ENCODE results near the gene S100G.

S100G gene

DNA sequence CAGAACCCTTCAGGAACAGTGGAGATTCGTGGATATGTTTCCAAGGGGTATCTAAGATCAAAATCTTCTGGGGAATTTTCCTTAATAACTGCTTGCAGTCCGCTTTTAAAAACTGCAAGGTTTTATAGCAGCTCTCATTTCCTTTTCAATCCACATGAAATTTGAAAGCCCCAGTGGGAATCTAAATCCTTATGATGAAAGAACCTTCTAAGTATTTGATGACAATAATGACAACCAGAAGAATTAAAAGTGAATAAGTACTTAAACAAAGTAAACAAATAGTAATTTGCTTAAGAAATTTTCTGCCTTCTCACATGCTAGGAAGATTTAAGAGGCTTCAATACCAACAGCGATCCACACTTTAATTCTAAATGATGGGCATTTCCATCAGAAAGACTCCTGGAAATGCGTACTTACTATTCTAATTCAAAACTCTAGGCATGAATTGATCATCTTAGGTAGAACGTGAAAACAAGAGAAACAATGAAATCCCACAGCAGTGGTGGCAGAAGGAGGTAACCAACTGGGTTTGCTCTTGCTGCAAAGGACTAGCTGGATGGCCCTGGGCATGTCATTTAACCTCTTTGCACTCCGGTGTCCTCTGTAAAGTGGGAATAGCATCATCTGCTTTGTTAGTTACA, 37.6 kb upstream of the S100G start:
- Histone ChIP-seq H3K27me3 (ENCODE audit: insufficient read depth, low read length, poor library complexity) (no peaks in the 10 kb centered on the region), H3K36me3 (ENCODE audit: insufficient read depth, low read length) (peaks cover 18% of the 10 kb centered on the region; the same call in 1 of the 2 replicates), H3K4me3 (ENCODE audit: low read depth in 1 of 2, low read length in 2 of 2) (no peak overlapping the region), H4K20me1 (ENCODE audit: insufficient read depth, low read length) (no peaks in the 10 kb centered on the region), H3K9me3 (ENCODE audit: insufficient read depth, low read length, severe bottlenecking) (no peaks in the 10 kb centered on the region), H3K4me1 (ENCODE audit: insufficient read depth, low read length) (no peaks in the 10 kb centered on the region), H2AFZ (ENCODE audit: low read depth, low read length) (no peak overlapping the region), H3K27ac (ENCODE audit: low read length) (no peak overlapping the region), H3K9ac (ENCODE audit: low read depth, low read length) (no peak overlapping the region), H3K4me2 (ENCODE audit: insufficient read depth, low read length) (no peak overlapping the region), H3K79me2 (ENCODE audit: insufficient read depth, low read length) (no peaks in the 10 kb centered on the region)
- ATAC-seq (ENCODE audit: insufficient read depth, low read depth) (no peak), DNase-seq (no peak)
- TF ChIP-seq EZH2 (IDR thresholded peaks at IDR 0.05; ENCODE audit: borderline replicate concordance, low read depth, low read length, severe bottlenecking): no peak
- TF ChIP-seq, protein P1, sequence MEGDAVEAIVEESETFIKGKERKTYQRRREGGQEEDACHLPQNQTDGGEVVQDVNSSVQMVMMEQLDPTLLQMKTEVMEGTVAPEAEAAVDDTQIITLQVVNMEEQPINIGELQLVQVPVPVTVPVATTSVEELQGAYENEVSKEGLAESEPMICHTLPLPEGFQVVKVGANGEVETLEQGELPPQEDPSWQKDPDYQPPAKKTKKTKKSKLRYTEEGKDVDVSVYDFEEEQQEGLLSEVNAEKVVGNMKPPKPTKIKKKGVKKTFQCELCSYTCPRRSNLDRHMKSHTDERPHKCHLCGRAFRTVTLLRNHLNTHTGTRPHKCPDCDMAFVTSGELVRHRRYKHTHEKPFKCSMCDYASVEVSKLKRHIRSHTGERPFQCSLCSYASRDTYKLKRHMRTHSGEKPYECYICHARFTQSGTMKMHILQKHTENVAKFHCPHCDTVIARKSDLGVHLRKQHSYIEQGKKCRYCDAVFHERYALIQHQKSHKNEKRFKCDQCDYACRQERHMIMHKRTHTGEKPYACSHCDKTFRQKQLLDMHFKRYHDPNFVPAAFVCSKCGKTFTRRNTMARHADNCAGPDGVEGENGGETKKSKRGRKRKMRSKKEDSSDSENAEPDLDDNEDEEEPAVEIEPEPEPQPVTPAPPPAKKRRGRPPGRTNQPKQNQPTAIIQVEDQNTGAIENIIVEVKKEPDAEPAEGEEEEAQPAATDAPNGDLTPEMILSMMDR (IDR thresholded peaks at IDR 0.05; ENCODE audit: borderline replicate concordance, extremely low read depth, low read length, poor library complexity, severe bottlenecking): no peak

DNA sequence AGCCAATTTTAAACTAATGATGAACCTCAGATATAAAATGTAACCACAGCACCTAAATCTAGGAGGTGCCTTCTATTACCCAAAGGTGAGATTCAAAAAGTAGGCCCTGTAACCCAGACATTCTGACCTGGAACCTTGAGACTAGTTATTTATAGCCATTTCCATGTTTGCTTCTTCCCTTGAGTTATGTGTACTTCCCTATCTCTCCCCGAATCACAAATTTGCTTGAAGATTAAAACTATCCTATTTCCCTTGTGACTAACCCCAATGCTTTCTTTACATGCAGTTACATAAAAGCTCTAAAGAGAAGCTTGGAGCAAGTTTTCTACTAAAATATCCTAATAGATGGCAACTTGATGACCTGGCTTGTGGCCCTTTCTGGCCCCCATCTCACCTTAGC, 32.6 kb upstream of the S100G start:
- H3K36me3 ChIP-seq (ENCODE audit: insufficient read depth, low read length): peaks cover 22% of the 10 kb centered on the region
- H3K27me3 ChIP-seq (ENCODE audit: insufficient read depth, low read length, poor library complexity): no peaks in the 10 kb centered on the region
- H2AFZ ChIP-seq (ENCODE audit: low read depth, low read length): no peak overlapping the region
- DNase-seq (no peak), ATAC-seq (ENCODE audit: insufficient read depth, low read depth) (no peak)
- H3K4me2 ChIP-seq (ENCODE audit: insufficient read depth, low read length): no peak overlapping the region
- H3K9ac ChIP-seq (ENCODE audit: low read depth, low read length): no peak overlapping the region
- H3K4me3 ChIP-seq (ENCODE audit: low read depth in 1 of 2, low read length in 2 of 2): no peak overlapping the region
- no peaks in the 10 kb centered on the region for H3K4me1 ChIP-seq (ENCODE audit: insufficient read depth, low read length)
- no peak overlapping the region for H3K27ac ChIP-seq (ENCODE audit: low read length)
- TF ChIP-seq EZH2 (IDR thresholded peaks at IDR 0.05; ENCODE audit: borderline replicate concordance, low read depth, low read length, severe bottlenecking): no peak
- TF ChIP-seq, protein P1 (IDR thresholded peaks at IDR 0.05; ENCODE audit: borderline replicate concordance, extremely low read depth, low read length, poor library complexity, severe bottlenecking): no peak
- H4K20me1 ChIP-seq (ENCODE audit: insufficient read depth, low read length): no peaks in the 10 kb centered on the region
- H3K9me3 ChIP-seq (ENCODE audit: insufficient read depth, low read length, severe bottlenecking): no peaks in the 10 kb centered on the region
- no peaks in the 10 kb centered on the region for H3K79me2 ChIP-seq (ENCODE audit: insufficient read depth, low read length)

DNA sequence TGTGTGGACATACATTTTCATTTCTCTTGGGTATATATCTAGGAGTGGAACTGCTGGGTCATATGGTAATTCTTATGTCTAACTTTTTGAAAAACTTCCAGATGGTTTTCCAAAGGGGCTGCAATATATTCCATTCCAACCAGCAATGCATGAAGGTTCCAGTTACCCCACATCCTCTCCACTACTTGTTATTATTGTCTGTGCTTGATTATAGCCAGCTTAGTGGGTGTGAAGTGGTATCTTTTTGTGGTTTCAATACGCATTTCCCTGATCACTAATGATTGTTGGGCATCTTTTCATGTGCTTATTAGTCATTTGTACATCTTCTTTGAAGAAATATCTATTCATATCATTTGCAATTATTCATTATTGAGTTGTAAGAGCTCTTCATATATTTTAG, 31.5 kb upstream of the S100G start:
- H3K36me3 ChIP-seq (ENCODE audit: insufficient read depth, low read length): peaks cover 18% of the 10 kb centered on the region
- H3K9ac ChIP-seq (ENCODE audit: low read depth, low read length): no peak overlapping the region
- H3K27ac ChIP-seq (ENCODE audit: low read length): no peak overlapping the region
- no peaks in the 10 kb centered on the region for H3K4me1 ChIP-seq (ENCODE audit: insufficient read depth, low read length)
- ATAC-seq (ENCODE audit: insufficient read depth, low read depth): no peak
- DNase-seq: no peak
- no peak overlapping the region for H2AFZ ChIP-seq (ENCODE audit: low read depth, low read length)
- no peak overlapping the region for H3K4me3 ChIP-seq (ENCODE audit: low read depth in 1 of 2, low read length in 2 of 2)
- TF ChIP-seq, protein P1 (IDR thresholded peaks at IDR 0.05; ENCODE audit: borderline replicate concordance, extremely low read depth, low read length, poor library complexity, severe bottlenecking): no peak
- no peak for TF ChIP-seq EZH2 (IDR thresholded peaks at IDR 0.05; ENCODE audit: borderline replicate concordance, low read depth, low read length, severe bottlenecking)
- no peaks in the 10 kb centered on the region for H3K27me3 ChIP-seq (ENCODE audit: insufficient read depth, low read length, poor library complexity)
- H4K20me1 ChIP-seq (ENCODE audit: insufficient read depth, low read length): no peaks in the 10 kb centered on the region
- H3K4me2 ChIP-seq (ENCODE audit: insufficient read depth, low read length): no peak overlapping the region
- no peaks in the 10 kb centered on the region for H3K9me3 ChIP-seq (ENCODE audit: insufficient read depth, low read length, severe bottlenecking)
- H3K79me2 ChIP-seq (ENCODE audit: insufficient read depth, low read length): no peaks in the 10 kb centered on the region

Measured in DND-41 (cell line).